NCI-H2029 treated with DMSO at 0.1 percent for 48 hours (cell line): Measurements from ENCODE around the gene LRRC41.
"Not testable (repeated sequence)": the region's sequence is repeated elsewhere in the genome, so short reads cannot be mapped to it uniquely, and the experiment has no call there.

Experiments used
- DNase-seq: peaks from one replicate; lab custom pipeline; 2025; lab: John Stamatoyannopoulos, UW

LRRC41 gene

DNA sequence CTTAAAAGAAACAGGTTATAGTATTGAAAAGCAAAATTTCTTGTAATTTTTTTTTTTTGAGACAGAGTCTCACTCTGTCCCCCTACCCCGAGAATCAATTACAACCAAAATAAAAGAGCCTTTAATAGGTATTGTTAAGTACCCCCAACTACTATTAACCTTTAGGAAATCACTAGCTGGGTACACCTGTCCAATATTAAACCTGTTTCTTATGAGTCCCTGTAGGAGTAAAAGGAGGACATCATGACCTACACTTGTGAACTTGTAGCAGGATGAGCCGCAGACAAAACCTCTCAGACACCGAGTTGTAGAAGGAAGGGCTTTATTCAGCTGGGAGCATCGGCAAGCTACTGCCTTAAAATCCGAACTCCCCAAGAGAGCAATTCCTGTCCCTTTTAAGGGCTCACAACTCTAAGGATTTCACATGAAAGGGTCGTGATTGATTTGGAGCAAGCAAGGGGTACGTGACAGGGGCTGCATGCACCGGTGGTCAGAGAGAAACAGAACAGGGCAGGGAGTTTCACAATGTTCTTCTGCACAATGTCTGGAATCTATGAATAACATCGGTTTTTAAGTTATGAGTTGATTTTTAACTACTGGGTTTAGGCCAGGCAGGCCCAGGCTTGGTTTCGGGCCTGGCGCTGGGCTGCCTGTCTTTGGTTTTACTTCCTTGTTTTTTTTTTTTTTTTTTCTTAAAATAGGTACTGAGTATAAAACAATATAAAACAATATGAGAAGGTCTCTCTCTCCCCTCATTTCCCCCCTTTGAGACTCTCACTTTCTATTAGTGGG is 22.1 kb upstream of the LRRC41 start:
- not testable (repeated sequence) for DNase-seq

DNA sequence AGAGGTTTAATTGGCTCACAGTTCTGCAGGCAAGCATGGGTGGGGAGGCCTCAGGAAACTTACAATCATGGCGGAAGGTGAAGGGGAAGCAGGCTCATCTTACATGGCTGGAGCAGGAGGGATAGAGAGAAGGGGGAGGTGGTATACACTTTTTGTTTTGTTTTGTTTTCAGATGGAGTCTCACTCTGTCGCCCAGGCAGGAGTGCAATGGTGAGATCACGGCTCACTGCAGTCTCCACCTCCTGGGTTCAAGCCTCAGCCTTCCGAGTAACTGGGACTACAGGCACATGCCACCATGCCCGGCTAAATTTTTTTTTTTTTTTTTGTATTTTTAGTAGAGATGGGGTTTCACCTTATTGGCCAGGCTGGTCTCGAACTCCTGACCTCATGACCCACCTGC is 18.8 kb upstream of the LRRC41 start:
- not testable (repeated sequence) for DNase-seq

DNA sequence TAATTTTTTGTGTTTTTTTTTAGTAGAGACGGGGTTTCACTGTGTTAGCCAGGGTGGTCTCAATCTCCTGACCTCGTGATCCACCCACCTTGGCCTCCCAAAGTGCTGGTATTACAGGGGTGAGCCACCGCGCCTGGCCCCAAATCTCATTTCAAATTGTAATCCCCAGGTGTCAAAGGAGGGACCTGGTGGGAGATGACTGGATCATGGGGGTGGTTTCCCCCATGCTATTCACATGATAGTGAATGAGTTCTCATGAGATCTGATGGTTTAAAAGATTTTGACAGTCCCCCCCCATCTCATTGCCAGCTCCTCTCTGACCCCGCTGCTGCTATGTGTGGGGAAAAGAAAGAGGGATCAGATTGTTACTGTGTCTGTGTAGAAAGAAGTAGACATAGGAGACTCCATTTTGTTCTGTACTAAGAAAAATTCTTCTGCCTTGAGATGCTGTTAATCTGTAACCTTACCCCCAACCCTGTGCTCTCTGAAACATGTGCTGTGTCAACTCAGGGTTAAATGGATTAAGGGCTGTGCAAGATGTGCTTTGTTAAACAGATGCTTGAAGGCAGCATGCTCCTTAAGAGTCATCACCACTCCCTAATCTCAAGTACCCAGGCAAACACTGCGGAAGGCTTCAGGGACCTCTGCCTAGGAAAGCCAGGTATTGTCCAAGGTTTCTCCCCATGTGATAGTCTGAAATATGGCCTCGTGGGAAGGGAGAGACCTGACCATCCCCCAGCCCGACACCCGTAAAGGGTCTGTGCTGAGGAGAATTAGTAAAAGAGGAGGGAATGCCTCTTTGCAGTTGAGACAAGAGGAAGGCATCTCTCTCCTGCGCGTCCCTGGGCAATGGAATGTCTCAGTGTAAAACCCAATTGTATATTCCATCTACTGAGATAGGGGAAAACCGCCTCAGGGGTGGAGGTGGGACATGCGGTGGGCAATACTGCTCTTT is 16.8 kb upstream of the LRRC41 start:
- not testable (repeated sequence) for DNase-seq

DNA sequence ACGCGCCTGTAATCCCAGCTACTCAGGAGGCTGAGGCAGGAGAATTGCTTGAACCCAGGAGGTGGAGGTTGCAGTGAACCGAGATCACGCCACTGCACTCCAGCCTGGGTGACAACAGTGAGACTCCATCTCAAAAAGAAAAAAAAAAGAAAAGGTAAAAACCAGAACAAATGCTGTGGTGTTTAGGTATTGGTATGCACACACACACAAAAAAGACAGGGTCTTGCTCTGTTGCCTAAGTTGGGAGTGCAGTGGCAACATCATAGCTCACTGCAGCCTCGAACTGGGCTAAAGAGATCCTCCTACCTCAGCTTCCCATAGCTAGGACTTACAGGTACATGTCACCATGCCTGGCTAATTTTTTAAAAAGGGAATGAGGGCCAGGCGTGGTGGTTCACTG is 15.9 kb upstream of the LRRC41 start:
- not testable (repeated sequence) for DNase-seq

DNA sequence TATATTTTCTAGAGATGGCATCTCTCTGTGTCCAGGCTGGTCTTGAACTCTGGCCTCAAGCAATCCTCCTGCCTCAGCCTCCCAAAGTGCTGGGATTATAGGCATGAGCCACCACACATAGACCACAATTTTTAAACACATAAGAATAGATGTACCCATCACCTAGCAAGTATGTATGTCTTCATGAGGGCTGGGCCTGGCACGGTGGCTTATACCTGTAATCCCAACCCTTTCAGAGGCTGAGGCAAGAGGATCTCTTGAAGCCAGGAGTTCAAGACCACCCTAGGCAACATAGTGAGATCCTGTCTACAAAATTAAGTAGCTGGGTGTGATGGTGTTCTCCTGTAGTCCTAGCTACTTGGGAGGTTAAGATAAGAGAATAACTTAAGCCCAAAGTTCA is 13.9 kb upstream of the LRRC41 start:
- DNase-seq: no peak

DNA sequence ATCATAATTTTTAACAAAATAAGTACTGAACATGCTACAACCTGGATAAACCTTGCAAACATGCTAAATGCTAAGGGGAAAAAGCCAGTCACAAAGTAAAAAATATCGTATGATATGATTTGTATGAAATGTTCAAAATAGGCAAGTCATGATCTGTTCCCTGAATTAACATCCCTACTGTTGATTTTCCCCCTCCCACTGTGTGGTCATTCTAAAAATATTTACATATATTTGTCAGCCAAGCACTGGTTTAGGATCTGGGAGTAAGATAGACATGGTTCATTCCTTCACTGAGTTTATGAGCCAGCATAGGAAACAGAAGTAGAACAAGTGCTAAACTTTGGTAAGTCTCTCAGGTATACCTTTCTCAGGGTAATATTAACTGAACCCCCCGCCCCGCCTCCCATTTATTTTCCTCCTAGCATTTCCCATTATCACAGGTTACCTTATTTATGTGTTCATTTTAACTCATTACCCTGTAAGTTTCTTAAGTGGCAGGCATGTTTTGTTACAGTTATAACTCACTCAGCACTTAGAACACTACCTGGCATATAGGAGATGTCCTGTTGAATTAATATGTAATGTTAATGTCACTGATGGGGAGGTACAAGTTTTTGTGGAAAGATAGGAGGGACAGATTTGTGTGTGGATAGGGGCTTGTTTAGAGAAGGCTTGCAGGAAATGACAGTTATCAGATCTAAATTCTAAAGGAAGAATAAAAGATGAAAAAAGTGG is 12.4 kb upstream of the LRRC41 start:
- no peak for DNase-seq

DNA sequence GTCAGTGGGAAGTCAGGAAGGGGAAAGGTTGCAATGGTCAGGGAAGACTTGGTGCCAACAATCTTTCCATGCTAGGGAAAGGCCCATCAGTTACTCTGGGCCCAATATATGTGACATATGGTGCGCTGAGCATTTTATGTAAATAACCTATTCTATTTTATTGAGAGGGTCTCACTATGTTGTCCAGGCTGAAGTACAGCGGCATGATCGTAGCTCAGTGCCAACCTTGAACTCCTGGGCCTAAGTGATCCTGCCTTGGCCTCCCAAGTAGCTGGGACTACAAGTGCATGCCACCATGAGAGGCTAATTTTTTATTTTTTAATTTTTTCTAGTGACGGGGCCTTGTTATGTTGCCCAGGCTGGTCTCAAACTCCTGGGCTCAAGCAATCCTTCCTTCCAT is 6.9 kb upstream of the LRRC41 start:
- no peak for DNase-seq

DNA sequence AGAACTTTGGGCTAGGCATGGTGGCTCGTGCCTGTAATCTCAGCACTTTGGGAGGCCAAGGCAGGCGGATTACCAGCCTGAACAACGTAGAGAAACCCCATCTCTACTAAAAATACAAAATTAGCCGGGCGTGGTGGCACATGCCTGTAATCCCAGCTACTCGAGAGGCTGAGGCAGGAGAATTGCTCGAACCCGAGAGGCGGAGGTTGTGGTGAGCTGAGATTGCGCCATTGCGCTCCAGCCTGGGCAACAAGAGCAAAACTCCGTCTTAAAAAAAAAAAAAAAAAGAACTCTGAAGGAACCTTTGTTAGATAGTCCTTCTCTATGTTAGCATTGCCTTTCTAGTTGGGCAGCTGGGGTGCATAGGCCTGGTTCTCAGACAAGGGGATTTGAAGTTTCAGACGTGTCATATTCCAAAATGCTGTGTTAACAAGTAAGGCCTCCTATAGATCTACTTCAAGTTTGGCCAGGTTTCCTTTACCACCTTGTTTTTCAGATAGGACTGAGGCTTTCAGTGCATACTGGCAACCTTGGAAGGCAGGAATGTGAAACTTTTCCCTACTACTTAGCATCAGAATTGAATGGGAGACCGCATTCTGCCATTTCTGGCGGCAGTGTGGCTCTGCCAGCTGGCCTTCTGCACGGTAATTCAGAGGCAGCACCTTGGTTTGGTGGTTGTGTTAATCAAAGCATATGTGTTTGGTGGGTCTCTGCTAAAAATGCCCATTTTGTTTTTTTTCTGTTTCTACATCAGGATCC is 6.2 kb upstream of the LRRC41 start:
- DNase-seq: no peak

DNA sequence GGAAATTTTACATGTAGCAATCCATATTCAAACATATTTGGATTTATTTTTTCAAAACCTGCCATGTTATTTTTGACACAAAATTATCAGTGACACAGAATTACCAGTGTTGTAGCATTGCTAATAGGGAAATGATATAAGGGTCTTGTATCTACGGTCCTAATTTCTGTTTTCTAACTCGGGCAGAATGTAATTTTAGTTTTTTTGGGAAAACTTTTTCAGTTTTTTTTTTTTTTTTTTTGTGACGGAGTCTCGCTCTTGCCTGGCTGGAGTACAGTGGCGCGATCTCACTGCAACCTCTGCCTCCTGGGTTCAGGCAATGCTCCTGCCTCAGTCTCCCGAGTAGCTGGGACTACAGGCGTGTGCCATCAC is 2.7 kb upstream of the LRRC41 start:
- DNase-seq: no peak

DNA sequence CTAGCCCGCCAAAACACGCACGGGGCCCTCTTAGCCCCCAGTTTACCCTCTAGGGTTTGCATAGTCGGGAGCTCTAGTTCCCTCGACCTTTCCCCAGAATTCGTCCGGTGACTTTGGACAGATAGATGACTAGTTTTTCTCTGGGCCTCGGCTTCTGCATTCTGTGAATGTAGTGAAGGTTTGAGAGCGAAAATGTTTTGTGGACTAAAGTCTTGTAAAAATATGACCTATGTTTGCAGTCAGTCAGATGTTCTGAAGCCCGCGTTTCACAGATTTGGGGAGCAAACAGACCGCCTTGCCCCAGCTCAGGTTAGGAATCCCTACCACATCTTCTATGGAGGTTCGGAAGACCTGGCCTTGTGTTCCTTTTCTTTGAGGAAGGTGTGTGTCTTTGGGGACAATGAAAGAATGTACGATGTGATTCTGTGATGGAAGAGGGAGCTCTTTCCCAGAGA is 483 bp upstream of the LRRC41 start:
- DNase-seq: no peak

DNA sequence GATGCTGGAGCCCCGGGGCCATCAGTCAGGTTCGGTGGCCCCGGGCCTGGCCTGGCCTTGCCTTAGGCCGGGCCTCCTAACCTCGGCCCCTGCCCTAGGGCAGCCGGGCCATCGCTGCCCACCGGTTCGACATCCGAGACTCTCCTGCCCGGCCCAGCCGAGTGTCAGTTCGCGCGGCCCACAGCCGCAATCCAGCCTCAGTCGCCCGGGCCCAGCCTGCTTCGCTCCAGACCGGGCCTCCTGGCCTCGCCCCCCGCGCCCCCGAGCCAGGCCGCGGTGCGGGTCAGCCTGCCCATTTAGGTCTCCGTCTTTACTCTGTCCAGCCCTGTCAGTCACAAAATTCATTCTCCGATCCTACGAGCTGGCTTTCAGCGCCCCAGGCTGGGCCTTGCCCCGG is 777 bp downstream of the LRRC41 start:
- no peak for DNase-seq

DNA sequence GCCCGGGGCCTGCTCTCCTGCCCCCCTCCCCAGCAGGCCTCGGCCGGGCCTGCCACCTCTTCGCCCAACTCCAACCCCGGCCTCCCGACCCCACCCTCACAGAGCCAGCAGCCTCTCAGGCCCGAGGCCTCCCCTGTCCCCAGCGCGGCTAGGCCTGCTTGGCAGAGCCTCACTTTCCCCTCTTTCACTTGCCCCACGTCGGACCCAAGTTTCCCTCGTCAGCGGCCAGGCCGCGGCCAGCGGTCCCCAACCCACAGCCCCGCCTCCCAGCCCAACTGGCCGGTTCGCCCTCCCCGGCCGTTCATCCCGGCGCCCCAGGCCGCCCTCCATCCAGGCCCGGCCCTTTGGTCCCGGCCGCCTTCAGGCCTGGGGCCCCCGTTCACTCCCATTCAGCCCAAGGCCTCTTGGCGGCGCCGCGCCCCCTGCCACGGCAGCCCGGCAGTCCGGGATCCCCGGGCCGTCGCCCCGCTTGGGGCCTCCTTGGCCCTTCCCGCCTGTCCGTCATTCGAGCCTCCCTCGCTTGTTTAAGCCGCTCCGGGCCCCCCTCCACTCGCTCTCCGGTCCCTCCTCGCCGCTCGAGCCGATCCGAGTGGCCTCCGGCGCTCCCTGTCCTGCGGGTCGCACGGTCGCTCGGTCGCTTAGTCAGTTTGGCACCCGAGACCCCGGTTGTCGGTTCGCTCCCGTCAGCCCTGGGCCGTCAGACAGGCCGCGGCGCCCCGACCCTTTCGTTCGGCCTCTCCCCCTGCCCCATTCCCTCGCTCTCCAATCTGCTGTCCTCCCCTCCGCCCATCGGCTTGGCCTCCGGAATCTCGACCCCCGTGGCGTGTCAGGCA is 1.4 kb downstream of the LRRC41 start:
- no peak for DNase-seq

DNA sequence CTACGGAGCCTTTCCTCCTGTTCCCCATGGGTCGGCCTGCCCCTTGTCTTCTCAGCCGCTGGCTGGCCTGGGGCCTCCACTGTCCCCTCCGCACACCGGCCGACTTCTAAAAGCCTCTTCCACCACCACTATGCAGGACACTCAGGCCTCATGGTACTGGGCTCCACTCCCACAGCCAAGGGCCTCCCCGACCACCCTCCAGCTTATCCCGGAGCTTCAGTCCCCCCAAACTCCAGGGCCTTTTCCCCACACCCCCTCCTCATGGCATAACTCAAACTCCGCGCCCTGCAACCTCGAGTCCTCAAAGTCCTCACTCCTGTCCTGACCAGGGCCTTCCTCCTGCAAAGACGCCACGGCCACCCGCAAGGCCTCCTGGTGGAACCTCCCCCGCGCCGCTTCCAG is 2.0 kb downstream of the LRRC41 start:
- DNase-seq: no peak

DNA sequence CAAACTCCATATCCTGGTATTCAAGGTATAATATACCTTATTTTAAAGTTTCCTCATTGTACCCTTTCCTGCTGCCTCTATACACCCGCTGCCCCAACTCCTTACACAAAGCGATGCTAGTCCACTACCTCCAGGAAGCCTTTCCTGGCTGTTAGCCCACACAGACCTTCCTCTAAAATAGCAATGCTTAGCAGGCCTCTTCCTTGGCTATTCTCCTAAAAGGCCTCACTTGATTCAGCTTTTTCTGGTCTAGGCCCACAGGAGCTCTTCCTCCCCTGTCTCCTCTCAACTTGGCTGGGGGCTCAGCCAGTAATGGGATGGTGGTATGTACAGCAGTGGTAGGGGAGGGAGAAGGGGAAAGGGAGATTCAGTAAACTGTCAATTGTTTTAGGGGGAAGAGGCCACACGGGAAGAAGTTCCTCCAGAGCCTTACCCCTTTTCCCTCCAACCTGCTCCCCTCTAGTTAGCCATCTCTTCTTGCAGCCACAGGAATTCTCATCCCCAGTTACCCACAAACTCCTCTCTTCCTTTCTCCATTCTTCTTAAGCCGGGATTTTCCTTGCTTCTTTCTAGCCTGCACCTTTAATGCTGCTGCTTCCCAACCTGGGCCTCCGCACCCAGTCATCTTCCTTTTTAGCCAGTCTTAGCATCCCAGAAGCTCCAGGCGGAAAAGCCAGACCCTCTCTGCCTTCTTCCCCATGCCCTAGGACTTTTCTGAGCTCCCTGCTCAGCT is 2.6 kb downstream of the LRRC41 start:
- no peak for DNase-seq

DNA sequence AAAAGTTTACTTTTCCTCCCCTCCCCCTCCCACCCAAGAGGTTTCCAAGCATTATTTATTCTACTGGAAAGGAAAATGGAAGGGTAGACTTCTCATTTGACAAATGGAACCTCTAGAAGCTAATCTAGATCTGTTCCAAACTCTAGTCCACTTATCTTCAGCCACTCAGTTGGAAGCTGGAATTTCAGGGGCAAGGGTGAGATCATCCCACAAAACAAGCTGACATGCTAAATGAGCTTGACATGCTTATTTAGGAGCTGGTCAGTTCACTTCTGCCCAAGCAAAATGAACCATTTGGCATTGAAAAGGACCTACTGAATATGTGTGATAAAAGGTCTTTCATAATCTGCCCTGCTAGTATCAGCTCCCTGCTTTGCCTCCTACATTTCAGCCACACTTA is 5.0 kb downstream of the LRRC41 start:
- DNase-seq: no peak

DNA sequence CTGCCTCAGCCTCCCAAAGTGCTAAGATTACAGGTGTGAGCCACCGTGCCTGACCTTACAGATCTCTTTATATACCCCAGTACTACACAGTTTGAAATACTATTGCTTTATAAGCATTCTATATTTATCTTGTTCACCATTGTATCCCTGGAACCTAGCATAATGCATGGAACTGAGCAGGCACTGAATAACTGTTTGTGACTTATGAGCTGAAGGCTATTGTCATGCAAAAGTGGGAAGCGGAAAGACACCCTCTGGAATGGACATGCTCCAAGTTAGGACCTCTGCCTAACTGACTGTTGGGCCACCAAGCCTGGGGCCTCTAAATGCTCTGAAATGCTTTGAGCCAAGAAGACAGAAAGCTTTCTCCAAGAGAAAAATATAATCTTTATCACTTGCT is 8.1 kb downstream of the LRRC41 start:
- no peak for DNase-seq

DNA sequence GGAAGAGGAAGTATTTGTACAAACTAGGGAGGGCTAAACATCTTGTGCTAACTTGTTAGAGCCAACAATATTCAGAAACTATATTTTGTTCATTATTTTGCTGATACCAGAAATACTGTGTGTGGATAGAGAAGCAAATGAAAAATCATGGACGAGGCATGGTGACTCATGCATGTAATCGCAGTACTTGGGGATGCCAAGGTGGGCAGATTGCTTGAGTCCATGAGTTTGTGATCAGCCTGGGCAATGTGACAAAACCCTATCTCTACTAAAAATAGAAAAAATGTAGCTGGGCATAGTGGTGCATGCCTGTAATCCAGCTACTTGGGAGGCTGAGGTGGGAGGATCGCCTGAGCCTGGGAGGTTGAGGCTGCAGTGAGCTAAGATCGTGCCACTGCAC is 13.4 kb downstream of the LRRC41 start:
- DNase-seq: no peak

DNA sequence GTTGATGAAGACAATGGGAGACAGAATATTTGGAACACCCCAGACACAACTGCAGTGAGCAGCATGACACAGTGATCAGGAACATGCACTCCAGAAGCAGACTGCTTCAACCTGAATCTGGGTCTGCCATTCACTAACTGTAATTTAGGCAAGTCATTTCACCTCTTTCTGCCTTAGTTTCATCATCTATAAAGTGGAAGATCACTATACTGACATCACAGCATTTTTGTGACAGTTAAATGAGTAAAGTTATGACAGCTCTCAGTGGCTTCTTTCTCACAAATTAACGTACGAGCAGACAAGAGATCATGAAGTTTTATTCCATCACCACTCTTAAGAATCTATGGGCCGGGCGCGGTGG is 14.3 kb downstream of the LRRC41 start:
- no peak for DNase-seq

DNA sequence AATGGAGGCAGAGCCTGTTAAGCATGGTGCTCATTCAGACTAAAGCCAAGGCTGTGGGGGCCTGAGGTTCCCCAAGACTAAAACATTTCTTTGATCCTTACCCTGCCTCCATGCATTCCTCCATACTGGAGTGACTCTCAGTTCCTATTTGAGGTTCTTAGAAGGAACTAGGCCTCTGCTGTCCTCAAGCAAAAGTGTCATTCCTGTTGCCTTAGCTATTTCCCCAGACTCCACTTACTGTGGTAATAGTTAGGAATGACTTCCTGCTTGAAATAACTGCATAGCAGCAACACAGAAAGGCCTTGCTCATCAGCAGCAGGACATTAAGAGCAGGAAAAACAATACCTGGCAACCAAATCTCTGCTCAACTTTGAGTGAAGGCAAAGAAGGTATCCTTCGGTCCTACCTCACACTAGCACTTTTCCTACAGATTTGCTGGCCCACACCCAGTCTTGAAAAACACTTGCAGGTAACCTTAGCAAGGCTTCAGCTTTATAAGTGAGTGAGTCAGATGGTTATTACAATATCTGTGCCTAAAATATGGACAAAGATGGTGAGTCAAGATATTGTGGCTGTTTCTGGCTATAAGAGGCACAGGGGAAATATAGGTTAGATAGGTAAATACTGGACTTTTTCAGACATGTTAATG is 14.8 kb downstream of the LRRC41 start:
- DNase-seq: no peak
